SK-N-SH treated with all-trans-retinoic acid at 6 μM for 48 hours (cell line): ENCODE measurements around the gene CACNA2D3.

Experiments
- ATAC-seq: fragments of 200-7000 bp; cut with Tn5 transposase; 3 replicates; pipeline ENCODE4 v1.9.1; 2020; ENCODE audit warnings: mild to moderate bottlenecking, moderate library complexity
- ARNTL ChIP-seq: fragments of 450-650 bp; formaldehyde crosslinking; IDR thresholded peaks from 2 replicates; pipeline ENCODE4 v1.5.0; 2020; ENCODE audit warnings: low read depth, mild to moderate bottlenecking, moderate library complexity, borderline replicate concordance
- BACH2 ChIP-seq: fragments of 250-450 bp; sonication (Bioruptor Pico); IDR thresholded peaks from 2 replicates; pipeline ENCODE4 v1.9.0; 2021; ENCODE audit warnings: mild to moderate bottlenecking, borderline replicate concordance
- CSDC2 ChIP-seq: fragments of 250-450 bp; sonication (Bioruptor Pico); IDR thresholded peaks from 2 replicates; pipeline ENCODE4 v1.5.0; 2020; ENCODE audit warnings: mild to moderate bottlenecking, moderate library complexity
- ESRRG ChIP-seq: fragments of 250-450 bp; sonication (Bioruptor Pico); IDR thresholded peaks from 2 replicates; pipeline ENCODE4 v1.6.1; 2021; ENCODE audit warnings: mild to moderate bottlenecking
- GLIS3 ChIP-seq: fragments of 250-450 bp; sonication (Bioruptor Pico); IDR thresholded peaks from 2 replicates; pipeline ENCODE4 v1.5.0; 2020; ENCODE audit warnings: mild to moderate bottlenecking, moderate library complexity
- ISL1 ChIP-seq: fragments of 250-450 bp; sonication (Bioruptor Pico); IDR thresholded peaks from 2 replicates; pipeline ENCODE4 v2.1.2; 2022; ENCODE audit warnings: mild to moderate bottlenecking, moderate library complexity
- OSR1 ChIP-seq: fragments of 250-450 bp; sonication (Bioruptor Pico); IDR thresholded peaks from 2 replicates; pipeline ENCODE4 v1.8.0; 2022; ENCODE audit warnings: moderate library complexity, mild to moderate bottlenecking, inconsistent platforms
- PPARA ChIP-seq: fragments of 250-450 bp; sonication (Bioruptor Pico); IDR thresholded peaks from 2 replicates; pipeline ENCODE4 v1.5.0; 2020; ENCODE audit warnings: mild to moderate bottlenecking, borderline replicate concordance
- SNAI2 ChIP-seq: fragments of 250-450 bp; sonication (Bioruptor Pico); IDR thresholded peaks from 2 replicates; pipeline ENCODE4 v1.5.0; 2020; ENCODE audit warnings: mild to moderate bottlenecking, moderate library complexity
- TCF4 ChIP-seq: fragments of 250-450 bp; sonication (Bioruptor Pico); IDR thresholded peaks from 2 replicates; pipeline ENCODE4 v1.8.0; 2021; ENCODE audit warnings: mild to moderate bottlenecking, moderate library complexity, borderline replicate concordance
- TOX ChIP-seq: fragments of 250-450 bp; sonication (Bioruptor Pico); IDR thresholded peaks from 2 replicates; pipeline ENCODE4 v1.8.0; 2021; ENCODE audit warnings: mild to moderate bottlenecking, moderate library complexity, borderline replicate concordance
- ZC3H10 ChIP-seq: fragments of 250-450 bp; sonication (Bioruptor Pico); IDR thresholded peaks from 2 replicates; pipeline ENCODE4 v1.5.1; 2021; ENCODE audit warnings: mild to moderate bottlenecking, moderate library complexity
- ZFP3 ChIP-seq: fragments of 250-450 bp; sonication (Bioruptor Pico); IDR thresholded peaks from 2 replicates; pipeline ENCODE4 v1.5.0; 2020; ENCODE audit warnings: mild to moderate bottlenecking, moderate library complexity
- ZFP30 ChIP-seq: fragments of 450-650 bp; formaldehyde crosslinking; IDR thresholded peaks from 2 replicates; pipeline ENCODE4 v1.5.0; 2022; ENCODE audit warnings: mild to moderate bottlenecking, moderate library complexity
- ZNF70 ChIP-seq: fragments of 450-650 bp; formaldehyde crosslinking; IDR thresholded peaks from 2 replicates; pipeline ENCODE4 v1.5.0; 2020; ENCODE audit warnings: mild to moderate bottlenecking, moderate library complexity
- ZNF8 ChIP-seq: fragments of 450-650 bp; formaldehyde crosslinking; IDR thresholded peaks from 2 replicates; pipeline ENCODE4 v1.5.0; 2020; ENCODE audit warnings: mild to moderate bottlenecking, moderate library complexity
- TF ChIP-seq, protein P1 (sequence below): fragments of 250-450 bp; sonication (Bioruptor Pico); IDR thresholded peaks from 2 replicates; pipeline ENCODE4 v1.5.1; 2020; ENCODE audit warnings: low read depth, mild to moderate bottlenecking, moderate library complexity
- TF ChIP-seq, protein P2 (sequence below): fragments of 250-450 bp; sonication (Bioruptor Pico); IDR thresholded peaks from 2 replicates; pipeline ENCODE4 v1.5.1; 2021; ENCODE audit warnings: mild to moderate bottlenecking, moderate library complexity
- TF ChIP-seq, protein P3 (sequence below): fragments of 250-450 bp; sonication (Bioruptor Pico); IDR thresholded peaks from 2 replicates; pipeline ENCODE4 v1.5.0; 2020; ENCODE audit warnings: mild to moderate bottlenecking, moderate library complexity
- TF ChIP-seq, protein P4 (sequence below): fragments of 250-450 bp; sonication (Bioruptor Pico); IDR thresholded peaks from 2 replicates; pipeline ENCODE4 v1.8.0; 2020; ENCODE audit warnings: mild to moderate bottlenecking, moderate library complexity, borderline replicate concordance

CACNA2D3 gene

DNA sequence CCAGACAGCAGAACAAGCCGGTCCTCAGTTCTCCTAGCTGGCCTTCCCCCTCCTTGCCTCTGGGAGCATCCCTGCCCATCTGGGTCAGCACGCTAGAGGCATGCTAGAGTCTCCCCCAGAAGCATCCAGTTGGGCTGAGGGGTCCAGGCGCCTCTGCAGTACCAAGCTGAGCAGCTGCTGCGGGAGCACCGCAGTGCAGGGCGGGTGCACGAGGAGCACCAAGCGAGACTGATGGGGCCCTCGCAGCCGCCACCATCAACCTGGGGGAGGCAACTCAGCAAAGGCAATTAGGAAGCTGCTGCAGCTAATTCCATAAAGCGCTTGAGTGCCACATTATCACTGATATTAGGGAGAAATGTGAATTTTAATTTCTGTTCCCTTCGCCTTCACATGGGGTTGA is 12.4 kb downstream of the CACNA2D3 start:
- TF ChIP-seq PPARA (CRISPR knock-in tag) (no peak), ISL1 (no peak), ZFP30 (CRISPR knock-in tag) (no peak), ARNTL (CRISPR knock-in tag) (no peak), SNAI2 (CRISPR knock-in tag) (no peak)
- TF ChIP-seq, protein P1, sequence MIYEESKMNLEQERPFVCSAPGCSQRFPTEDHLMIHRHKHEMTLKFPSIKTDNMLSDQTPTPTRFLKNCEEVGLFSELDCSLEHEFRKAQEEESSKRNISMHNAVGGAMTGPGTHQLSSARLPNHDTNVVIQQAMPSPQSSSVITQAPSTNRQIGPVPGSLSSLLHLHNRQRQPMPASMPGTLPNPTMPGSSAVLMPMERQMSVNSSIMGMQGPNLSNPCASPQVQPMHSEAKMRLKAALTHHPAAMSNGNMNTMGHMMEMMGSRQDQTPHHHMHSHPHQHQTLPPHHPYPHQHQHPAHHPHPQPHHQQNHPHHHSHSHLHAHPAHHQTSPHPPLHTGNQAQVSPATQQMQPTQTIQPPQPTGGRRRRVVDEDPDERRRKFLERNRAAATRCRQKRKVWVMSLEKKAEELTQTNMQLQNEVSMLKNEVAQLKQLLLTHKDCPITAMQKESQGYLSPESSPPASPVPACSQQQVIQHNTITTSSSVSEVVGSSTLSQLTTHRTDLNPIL (CRISPR knock-in tag): no peak
- ATAC-seq: no peak

DNA sequence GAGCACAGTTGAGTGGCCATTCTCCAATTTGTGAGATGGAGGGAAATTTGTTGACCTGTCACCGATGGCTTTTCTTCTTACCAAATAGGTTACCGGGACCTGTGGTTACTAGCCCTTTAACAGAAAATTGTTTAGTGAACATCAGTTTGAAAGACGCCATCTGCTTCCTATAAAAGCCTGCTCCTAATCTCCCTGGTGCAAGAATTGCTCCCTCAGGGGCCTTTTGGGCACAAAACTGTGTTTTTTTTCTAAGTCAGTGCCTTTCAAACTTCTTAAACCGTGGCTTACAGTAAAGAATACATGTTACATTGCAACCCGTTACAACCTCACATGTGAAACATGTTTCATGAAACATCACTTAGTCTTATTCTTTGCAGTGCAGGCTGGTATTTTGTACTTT is 15.0 kb downstream of the CACNA2D3 start:
- TF ChIP-seq ISL1: no peak
- no peak for TF ChIP-seq ZFP30 (CRISPR knock-in tag)
- TF ChIP-seq OSR1 (CRISPR knock-in tag): no peak
- no peak for TF ChIP-seq BACH2 (CRISPR knock-in tag)
- no peak for TF ChIP-seq SNAI2 (CRISPR knock-in tag)
- TF ChIP-seq ZC3H10 (CRISPR knock-in tag): no peak
- TF ChIP-seq TOX (CRISPR knock-in tag): no peak
- TF ChIP-seq ARNTL (CRISPR knock-in tag): no peak
- TF ChIP-seq ZNF8 (CRISPR knock-in tag): no peak
- no peak for TF ChIP-seq PPARA (CRISPR knock-in tag)
- TF ChIP-seq, protein P1 (CRISPR knock-in tag): no peak
- TF ChIP-seq ZNF70 (CRISPR knock-in tag): no peak
- TF ChIP-seq, protein P2, sequence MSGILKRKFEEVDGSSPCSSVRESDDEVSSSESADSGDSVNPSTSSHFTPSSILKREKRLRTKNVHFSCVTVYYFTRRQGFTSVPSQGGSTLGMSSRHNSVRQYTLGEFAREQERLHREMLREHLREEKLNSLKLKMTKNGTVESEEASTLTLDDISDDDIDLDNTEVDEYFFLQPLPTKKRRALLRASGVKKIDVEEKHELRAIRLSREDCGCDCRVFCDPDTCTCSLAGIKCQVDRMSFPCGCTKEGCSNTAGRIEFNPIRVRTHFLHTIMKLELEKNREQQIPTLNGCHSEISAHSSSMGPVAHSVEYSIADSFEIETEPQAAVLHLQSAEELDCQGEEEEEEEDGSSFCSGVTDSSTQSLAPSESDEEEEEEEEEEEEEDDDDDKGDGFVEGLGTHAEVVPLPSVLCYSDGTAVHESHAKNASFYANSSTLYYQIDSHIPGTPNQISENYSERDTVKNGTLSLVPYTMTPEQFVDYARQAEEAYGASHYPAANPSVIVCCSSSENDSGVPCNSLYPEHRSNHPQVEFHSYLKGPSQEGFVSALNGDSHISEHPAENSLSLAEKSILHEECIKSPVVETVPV (CRISPR knock-in tag): no peak
- no peak for TF ChIP-seq CSDC2 (CRISPR knock-in tag)
- TF ChIP-seq, protein P3, sequence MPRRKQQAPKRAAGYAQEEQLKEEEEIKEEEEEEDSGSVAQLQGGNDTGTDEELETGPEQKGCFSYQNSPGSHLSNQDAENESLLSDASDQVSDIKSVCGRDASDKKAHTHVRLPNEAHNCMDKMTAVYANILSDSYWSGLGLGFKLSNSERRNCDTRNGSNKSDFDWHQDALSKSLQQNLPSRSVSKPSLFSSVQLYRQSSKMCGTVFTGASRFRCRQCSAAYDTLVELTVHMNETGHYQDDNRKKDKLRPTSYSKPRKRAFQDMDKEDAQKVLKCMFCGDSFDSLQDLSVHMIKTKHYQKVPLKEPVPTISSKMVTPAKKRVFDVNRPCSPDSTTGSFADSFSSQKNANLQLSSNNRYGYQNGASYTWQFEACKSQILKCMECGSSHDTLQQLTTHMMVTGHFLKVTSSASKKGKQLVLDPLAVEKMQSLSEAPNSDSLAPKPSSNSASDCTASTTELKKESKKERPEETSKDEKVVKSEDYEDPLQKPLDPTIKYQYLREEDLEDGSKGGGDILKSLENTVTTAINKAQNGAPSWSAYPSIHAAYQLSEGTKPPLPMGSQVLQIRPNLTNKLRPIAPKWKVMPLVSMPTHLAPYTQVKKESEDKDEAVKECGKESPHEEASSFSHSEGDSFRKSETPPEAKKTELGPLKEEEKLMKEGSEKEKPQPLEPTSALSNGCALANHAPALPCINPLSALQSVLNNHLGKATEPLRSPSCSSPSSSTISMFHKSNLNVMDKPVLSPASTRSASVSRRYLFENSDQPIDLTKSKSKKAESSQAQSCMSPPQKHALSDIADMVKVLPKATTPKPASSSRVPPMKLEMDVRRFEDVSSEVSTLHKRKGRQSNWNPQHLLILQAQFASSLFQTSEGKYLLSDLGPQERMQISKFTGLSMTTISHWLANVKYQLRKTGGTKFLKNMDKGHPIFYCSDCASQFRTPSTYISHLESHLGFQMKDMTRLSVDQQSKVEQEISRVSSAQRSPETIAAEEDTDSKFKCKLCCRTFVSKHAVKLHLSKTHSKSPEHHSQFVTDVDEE (CRISPR knock-in tag): no peak
- TF ChIP-seq TCF4 (CRISPR knock-in tag): no peak
- no peak for ATAC-seq

DNA sequence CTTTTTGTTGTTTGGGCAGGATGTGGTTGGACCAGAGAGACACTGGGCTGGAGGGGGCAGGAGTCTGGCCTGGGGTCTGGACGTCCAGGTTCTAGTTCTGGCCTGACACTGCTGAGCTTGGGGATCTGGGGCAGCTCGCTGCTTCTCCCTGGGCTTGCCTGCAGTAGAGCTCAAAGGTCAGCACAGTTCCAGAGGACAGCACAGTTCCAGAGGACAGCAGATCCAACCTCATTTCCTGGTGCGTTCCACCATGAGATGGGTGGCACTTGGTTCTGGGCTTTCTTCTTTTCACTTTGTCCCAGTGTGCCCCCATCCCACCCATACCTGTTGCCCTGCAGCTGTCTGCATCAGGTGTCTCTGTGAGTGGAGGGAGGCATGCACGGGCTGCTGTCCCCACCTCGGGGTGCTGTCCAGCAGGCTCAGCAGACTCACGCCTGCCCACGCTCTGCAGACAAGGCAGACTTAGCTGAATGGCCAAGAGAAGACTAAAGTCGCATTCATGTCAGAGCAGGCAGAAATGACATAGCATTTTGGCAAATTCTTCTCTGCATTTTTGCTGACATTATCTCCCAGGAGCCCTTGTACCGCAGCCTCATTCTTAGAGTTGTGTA is 16.7 kb downstream of the CACNA2D3 start:
- no peak for TF ChIP-seq ESRRG
- ATAC-seq: no peak

DNA sequence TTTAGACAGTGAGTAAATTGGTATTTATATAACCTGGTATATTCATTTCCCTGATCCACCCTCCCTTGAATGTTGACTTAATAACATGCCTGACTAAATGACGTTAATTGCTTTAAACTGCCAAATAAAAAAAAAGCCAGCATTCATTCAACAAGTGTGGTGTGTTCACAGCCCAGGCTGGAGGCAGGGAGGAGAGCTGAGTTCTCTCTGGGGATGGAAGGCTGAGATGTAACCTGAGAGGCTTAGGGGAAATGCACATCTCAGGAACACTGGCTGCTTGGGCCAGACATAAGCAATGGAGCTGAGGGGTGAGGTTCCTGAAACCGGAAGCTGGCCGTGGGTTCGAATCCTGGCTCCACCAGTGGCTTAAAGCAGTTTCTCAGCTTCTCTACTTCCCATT is 17.3 kb downstream of the CACNA2D3 start:
- ATAC-seq: no peak
- TF ChIP-seq, protein P2 (CRISPR knock-in tag): no peak
- no peak for TF ChIP-seq ZFP3
- no peak for TF ChIP-seq GLIS3 (CRISPR knock-in tag)
- no peak for TF ChIP-seq TOX (CRISPR knock-in tag)
- no peak for TF ChIP-seq OSR1 (CRISPR knock-in tag)
- TF ChIP-seq, protein P4, sequence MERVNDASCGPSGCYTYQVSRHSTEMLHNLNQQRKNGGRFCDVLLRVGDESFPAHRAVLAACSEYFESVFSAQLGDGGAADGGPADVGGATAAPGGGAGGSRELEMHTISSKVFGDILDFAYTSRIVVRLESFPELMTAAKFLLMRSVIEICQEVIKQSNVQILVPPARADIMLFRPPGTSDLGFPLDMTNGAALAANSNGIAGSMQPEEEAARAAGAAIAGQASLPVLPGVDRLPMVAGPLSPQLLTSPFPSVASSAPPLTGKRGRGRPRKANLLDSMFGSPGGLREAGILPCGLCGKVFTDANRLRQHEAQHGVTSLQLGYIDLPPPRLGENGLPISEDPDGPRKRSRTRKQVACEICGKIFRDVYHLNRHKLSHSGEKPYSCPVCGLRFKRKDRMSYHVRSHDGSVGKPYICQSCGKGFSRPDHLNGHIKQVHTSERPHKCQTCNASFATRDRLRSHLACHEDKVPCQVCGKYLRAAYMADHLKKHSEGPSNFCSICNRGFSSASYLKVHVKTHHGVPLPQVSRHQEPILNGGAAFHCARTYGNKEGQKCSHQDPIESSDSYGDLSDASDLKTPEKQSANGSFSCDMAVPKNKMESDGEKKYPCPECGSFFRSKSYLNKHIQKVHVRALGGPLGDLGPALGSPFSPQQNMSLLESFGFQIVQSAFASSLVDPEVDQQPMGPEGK (CRISPR knock-in tag): no peak
- TF ChIP-seq PPARA (CRISPR knock-in tag): no peak
- TF ChIP-seq TCF4 (CRISPR knock-in tag): no peak
- TF ChIP-seq, all 23 proteins: peak for 0
